GM08714 (cell line): Measurements from ENCODE around the gene CCL22.

Experiments
- H3K4me3 ChIP-seq: fragments of 200-500 bp; sonication (Bioruptor generic); 2 replicates; pipeline ENCODE4 v1.5.1; 2014; ENCODE audit warnings: mild to moderate bottlenecking, low read length, inconsistent platforms
- ZNF274 ChIP-seq: IDR thresholded peaks from 2 replicates; pipeline ENCODE4 v1.6.1; 2012; ENCODE audit warnings: mild to moderate bottlenecking, low read depth, low read length

The CCL22 gene

DNA sequence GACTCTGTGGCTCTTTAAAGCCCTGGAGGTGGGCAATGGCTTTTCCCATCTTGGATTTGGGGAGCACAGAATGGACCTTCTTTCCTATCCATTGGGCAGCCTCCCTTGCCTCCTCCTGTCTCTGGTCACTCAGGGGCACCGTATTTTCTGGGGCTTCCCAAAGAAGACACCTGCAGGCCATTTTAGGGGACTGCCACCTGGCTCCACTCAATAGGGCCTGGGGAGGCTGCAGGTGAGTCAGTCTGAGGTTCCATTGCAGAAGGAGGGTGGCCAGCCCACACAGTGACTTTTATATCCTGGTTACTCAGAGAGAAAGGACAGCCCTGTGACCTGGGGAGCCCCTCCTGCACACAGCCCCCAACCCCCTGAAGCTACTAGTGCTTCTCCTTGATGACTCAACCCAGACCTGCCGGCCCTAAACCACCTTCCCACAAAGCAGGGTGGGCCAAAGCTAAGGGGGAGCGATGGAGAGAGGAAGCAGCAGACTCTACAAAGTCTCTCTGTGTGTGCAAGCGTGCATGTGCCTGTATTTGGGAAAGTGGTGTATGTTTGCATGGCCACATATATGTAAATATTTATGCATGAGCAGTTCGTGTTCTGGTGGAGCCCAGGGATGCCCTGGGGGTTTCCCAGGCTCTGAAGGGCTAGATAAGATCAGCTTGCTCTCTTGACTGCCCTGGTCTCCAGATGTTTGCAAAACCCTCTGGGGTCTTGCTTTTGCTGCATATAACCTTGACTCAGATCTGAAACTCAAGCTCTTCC is 18.7 kb downstream of the CCL22 start:
- no peak overlapping the region for H3K4me3 ChIP-seq
- no peak for TF ChIP-seq ZNF274

DNA sequence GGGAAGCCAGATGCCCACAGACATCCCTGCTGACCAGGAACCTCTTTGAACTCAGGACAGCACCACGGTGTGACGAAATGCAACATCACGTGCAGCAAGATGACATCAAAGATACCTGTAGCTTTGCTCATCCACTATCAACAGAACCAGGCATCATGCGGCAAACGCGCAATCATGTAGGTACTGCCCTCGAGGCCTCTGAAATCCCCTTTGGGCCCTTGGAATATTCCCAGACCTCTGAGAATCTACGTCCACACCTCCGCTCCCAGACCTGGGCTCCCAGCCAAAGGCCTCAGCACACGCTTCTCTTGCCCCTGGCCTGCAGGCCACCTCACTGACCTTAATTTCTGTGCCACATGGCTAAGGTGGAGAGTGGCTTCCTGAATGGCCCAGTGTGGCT is 21.0 kb downstream of the CCL22 start:
- H3K4me3 ChIP-seq, result no peak overlapping the region

DNA sequence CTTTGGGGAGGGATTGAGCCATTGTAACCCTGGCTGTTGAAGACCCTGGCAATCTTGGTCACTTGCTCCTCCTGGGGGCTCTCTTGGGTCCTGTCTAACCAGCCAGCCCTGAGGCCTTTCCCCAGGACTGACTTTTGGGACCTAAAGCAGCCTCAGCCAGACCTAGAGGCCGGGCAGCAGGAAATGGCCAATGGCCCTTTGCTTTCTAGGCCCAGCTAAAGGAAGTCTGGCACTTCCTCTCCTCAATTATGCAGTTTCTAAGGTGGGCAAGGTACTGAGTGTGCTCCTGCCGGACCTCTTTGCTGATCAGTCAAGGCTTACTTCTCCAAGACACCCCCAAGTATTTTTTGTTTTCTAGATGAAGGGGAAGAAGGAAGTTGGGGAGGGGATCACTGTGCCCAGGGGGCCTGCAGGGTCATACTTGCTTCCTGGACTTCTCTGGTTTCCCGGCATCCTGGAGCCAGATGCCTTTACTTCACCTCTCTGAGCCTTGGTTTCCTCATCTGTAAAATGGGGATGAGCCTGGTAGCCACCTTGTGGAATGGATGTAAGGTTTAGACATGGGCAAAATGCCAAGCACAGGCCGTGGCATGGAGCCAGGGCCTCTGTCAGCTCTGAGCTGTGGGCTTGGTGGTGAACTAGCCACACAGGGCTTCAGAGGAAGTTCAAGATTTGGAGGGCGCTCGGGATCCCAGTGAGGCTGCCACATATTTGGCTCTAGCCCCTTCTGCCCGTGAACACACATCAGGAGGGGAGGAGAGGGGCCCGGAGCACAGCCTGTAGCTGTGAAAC is 22.3 kb downstream of the CCL22 start:
- H3K4me3 ChIP-seq, result no peak overlapping the region
- TF ChIP-seq ZNF274, result no peak

More for the DNA sequence above, 21.0 kb downstream of the CCL22 start:
- TF ChIP-seq ZNF274, result no peak

DNA sequence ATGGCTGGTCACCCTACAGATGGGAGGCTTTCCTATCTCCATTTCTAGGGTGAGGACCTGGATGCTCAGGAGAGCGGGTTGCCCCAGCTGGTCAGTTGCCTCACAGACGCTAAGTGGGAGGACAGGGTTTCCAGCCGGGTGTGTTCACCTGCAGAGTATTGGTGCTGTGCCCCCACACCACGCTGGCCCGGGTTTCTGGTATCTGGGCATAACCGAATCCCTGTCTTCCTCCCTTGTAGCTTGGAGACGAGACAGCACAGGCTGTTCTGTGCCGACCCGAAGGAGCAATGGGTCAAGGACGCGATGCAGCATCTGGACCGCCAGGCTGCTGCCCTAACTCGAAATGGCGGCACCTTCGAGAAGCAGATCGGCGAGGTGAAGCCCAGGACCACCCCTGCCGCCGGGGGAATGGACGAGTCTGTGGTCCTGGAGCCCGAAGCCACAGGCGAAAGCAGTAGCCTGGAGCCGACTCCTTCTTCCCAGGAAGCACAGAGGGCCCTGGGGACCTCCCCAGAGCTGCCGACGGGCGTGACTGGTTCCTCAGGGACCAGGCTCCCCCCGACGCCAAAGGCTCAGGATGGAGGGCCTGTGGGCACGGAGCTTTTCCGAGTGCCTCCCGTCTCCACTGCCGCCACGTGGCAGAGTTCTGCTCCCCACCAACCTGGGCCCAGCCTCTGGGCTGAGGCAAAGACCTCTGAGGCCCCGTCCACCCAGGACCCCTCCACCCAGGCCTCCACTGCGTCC is 23.4 kb downstream of the CCL22 start:
- no peak overlapping the region for H3K4me3 ChIP-seq
- no peak for TF ChIP-seq ZNF274

DNA sequence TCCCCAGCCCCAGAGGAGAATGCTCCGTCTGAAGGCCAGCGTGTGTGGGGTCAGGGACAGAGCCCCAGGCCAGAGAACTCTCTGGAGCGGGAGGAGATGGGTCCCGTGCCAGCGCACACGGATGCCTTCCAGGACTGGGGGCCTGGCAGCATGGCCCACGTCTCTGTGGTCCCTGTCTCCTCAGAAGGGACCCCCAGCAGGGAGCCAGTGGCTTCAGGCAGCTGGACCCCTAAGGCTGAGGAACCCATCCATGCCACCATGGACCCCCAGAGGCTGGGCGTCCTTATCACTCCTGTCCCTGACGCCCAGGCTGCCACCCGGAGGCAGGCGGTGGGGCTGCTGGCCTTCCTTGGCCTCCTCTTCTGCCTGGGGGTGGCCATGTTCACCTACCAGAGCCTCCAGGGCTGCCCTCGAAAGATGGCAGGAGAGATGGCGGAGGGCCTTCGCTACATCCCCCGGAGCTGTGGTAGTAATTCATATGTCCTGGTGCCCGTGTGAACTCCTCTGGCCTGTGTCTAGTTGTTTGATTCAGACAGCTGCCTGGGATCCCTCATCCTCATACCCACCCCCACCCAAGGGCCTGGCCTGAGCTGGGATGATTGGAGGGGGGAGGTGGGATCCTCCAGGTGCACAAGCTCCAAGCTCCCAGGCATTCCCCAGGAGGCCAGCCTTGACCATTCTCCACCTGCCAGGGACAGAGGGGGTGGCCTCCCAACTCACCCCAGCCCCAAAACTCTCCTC is 24.1 kb downstream of the CCL22 start:
- TF ChIP-seq ZNF274, result no peak
- no peak overlapping the region for H3K4me3 ChIP-seq

DNA sequence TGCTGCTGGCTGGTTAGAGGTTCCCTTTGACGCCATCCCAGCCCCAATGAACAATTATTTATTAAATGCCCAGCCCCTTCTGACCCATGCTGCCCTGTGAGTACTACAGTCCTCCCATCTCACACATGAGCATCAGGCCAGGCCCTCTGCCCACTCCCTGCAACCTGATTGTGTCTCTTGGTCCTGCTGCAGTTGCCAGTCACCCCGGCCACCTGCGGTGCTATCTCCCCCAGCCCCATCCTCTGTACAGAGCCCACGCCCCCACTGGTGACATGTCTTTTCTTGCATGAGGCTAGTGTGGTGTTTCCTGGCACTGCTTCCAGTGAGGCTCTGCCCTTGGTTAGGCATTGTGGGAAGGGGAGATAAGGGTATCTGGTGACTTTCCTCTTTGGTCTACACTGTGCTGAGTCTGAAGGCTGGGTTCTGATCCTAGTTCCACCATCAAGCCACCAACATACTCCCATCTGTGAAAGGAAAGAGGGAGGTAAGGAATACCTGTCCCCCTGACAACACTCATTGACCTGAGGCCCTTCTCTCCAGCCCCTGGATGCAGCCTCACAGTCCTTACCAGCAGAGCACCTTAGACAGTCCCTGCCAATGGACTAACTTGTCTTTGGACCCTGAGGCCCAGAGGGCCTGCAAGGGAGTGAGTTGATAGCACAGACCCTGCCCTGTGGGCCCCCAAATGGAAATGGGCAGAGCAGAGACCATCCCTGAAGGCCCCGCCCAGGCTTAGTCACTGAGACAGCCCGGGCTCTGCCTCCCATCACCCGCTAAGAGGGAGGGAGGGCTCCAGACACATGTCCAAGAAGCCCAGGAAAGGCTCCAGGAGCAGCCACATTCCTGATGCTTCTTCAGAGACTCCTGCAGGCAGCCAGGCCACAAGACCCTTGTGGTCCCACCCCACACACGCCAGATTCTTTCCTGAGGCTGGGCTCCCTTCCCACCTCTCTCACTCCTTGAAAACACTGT is 25.0 kb downstream of the CCL22 start:
- no peak for TF ChIP-seq ZNF274
- H3K4me3 ChIP-seq, result no peak overlapping the region

DNA sequence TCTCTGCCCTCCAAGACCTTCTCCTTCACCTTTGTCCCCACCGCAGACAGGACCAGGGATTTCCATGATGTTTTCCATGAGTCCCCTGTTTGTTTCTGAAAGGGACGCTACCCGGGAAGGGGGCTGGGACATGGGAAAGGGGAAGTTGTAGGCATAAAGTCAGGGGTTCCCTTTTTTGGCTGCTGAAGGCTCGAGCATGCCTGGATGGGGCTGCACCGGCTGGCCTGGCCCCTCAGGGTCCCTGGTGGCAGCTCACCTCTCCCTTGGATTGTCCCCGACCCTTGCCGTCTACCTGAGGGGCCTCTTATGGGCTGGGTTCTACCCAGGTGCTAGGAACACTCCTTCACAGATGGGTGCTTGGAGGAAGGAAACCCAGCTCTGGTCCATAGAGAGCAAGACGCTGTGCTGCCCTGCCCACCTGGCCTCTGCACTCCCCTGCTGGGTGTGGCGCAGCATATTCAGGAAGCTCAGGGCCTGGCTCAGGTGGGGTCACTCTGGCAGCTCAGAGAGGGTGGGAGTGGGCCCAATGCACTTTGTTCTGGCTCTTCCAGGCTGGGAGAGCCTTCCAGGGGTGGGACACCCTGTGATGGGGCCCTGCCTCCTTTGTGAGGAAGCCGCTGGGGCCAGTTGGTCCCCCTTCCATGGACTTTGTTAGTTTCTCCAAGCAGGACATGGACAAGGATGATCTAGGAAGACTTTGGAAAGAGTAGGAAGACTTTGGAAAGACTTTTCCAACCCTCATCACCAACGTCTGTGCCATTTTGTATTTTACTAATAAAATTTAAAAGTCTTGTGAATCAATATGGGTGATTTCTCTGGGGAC is 25.9 kb downstream of the CCL22 start:
- no peak overlapping the region for H3K4me3 ChIP-seq
- TF ChIP-seq ZNF274, result no peak

DNA sequence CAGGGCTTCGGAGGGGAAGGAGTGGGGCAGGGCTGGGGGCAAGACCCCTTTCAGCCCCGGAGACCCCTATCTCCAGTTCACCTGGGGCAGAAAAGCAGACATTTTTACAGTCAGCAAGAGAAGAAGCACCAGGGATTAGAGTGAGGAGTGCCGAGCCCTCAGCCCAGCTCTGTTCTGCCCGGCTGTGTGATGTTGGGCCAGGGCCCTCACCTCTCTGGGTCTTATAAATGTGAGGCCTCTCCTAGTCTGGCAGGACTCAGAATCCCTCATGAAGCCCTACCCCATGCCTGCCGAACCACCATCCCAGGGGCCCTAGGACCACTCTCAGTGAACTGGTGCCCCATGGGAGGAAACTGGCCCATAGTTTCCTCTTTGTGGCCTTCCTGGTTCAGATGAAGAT is 26.5 kb downstream of the CCL22 start:
- H3K4me3 ChIP-seq, result no peak overlapping the region
- TF ChIP-seq ZNF274, result no peak

DNA sequence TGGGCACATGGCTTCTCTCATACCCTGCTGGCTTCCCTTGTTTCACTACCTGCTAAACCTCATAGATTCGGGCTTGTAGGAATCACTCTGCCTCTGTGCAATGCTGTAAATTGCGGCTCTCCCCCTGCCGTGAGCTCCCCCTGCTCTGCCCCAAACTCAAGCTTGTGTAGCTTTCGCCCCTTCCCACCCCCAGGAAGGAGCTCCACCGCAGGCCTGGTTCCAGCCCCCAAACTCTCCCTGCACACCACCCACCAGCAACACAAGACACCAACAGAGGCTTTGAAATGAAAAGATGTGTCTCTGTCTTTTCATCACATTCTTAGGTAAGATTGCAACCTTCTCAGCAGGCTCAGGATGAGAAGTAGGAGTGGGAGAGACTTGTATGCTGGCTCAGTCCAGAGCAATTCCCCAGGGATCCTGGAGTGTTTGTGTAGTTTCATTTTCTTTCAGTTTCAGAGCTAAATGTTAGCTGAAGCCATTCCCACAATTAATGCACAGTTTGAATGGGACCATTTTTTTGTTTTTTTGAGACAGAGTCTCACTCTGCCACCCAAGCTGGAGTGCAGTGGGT is 27.9 kb downstream of the CCL22 start:
- no peak for TF ChIP-seq ZNF274
- no peak overlapping the region for H3K4me3 ChIP-seq

DNA sequence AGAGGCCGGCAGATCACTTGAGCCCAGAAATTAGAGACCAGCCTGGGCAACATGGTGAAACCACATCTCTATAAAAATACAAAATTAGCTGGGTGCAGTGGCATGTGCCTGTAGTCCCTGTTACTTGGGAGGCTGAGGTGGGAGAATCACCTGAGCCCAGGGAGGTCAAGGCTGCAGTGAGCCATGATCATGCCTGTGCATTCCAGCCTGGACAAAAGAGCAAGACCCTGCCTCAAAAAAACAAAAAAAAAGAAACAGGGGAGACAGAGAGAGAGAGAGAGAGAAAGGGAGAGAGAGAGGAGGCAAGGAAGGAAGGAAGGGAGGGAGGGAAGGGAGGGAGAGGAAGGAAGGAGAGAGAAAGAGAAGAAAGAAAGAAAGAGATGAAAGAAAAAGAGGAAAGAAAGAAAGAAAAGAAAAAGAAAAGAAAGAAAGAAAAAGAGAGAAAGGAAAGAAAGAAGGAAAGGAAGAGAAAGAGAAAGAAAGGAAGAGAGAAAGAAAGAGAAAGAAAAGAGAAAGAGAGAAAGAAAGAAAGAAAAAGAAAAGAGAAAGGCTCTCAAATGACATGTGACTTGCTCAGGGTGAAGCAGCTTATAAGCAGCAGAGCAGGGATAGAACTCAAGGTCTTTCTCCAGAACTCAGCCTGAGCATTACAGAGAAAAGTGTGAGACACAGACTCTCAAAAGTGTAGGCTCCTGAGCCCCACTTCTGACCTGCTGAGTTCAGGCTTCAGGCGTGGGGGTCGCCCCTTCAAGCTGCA is 29.2 kb downstream of the CCL22 start:
- TF ChIP-seq ZNF274, result no peak
- no peak overlapping the region for H3K4me3 ChIP-seq
